Measurements from ENCODE around the gene GLRX2.

GLRX2 gene

GRCh38 chr1:193105821-193106177 is 585 bp upstream of the GLRX2 start:
- in situ Hi-C loops (cut with HindIII; ENCODE audit: low sequenced_read_pairs): no loop called here
- no peak for DNase-seq (ENCODE audit: low read depth)
- TF ChIP-seq, protein P1, sequence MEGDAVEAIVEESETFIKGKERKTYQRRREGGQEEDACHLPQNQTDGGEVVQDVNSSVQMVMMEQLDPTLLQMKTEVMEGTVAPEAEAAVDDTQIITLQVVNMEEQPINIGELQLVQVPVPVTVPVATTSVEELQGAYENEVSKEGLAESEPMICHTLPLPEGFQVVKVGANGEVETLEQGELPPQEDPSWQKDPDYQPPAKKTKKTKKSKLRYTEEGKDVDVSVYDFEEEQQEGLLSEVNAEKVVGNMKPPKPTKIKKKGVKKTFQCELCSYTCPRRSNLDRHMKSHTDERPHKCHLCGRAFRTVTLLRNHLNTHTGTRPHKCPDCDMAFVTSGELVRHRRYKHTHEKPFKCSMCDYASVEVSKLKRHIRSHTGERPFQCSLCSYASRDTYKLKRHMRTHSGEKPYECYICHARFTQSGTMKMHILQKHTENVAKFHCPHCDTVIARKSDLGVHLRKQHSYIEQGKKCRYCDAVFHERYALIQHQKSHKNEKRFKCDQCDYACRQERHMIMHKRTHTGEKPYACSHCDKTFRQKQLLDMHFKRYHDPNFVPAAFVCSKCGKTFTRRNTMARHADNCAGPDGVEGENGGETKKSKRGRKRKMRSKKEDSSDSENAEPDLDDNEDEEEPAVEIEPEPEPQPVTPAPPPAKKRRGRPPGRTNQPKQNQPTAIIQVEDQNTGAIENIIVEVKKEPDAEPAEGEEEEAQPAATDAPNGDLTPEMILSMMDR (IDR thresholded peaks at IDR 0.05; ENCODE audit: low read depth, low read length, missing control alignments): no peak
- peak overlapping the region; percentile 72 for H3K4me3 ChIP-seq (ENCODE audit: low read depth, low read length)

GRCh38 chr1:193104502-193104906 is 710 bp downstream of the GLRX2 start:
- in situ Hi-C loops (cut with HindIII; ENCODE audit: low sequenced_read_pairs): no loop called here
- TF ChIP-seq, protein P1 (IDR thresholded peaks at IDR 0.05; ENCODE audit: low read depth, low read length, missing control alignments): no peak
- peak overlapping the region; percentile 72 for H3K4me3 ChIP-seq (ENCODE audit: low read depth, low read length)
- DNase-seq (ENCODE audit: low read depth): peak; percentile 6

GRCh38 chr1:193103759-193104501 is 1.3 kb downstream of the GLRX2 start:
- TF ChIP-seq, protein P1 (IDR thresholded peaks at IDR 0.05; ENCODE audit: low read depth, low read length, missing control alignments): no peak
- in situ Hi-C loops (cut with HindIII; ENCODE audit: low sequenced_read_pairs): no loop called here
- DNase-seq (ENCODE audit: low read depth): no peak
- peak overlapping the region; percentile 72 for H3K4me3 ChIP-seq (ENCODE audit: low read depth, low read length)

DNA sequence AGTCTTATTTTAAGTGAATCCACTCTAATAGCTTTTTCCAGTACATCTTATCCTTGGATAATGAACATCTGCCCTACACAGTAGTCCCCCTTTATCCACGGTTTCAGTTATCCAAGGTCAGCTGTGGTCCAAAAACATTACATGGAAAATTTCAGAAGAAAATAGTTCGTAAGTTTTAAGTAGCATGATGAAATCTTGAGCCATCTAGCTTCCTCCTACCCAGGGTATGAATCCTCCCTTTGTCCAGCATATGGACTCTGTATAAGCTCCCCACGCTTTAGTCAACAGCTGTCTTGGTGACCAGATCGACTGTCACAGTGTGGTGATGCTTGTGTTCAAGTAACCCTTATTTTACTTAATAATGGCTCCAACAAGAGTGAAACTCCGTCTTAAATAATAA is 2.6 kb downstream of the GLRX2 start:
- in situ Hi-C loops (cut with HindIII; ENCODE audit: low sequenced_read_pairs): no loop called here
- H3K4me3 ChIP-seq (ENCODE audit: low read depth, low read length): no peak overlapping the region
- no peak for DNase-seq (ENCODE audit: low read depth)
- TF ChIP-seq, protein P1 (IDR thresholded peaks at IDR 0.05; ENCODE audit: low read depth, low read length, missing control alignments): no peak

DNA sequence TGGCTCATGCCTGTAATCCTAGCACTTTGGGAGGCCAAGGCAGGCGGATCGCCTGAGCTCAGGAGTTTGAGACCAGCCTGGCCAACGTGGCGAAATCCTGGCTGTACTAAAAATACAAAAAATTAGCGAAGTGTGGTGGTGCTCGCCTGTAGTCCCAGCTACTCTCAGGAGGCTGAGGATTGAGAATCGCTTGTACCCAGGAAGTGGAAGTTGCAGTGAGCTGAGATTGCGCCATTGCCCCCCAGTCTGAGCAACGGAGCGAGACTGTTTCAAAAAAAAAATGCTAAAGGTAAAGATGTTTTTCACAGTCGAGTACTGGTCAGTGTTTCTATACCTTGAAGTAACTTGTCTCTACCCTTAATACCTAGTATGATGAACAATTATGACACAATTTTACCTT is 11.1 kb downstream of the GLRX2 start:
- no peak for DNase-seq (ENCODE audit: low read depth)
- no peak overlapping the region for H3K4me3 ChIP-seq (ENCODE audit: low read depth, low read length)
- TF ChIP-seq, protein P1 (IDR thresholded peaks at IDR 0.05; ENCODE audit: low read depth, low read length, missing control alignments): no peak
- in situ Hi-C loops (cut with HindIII; ENCODE audit: low sequenced_read_pairs): no loop called here

DNA sequence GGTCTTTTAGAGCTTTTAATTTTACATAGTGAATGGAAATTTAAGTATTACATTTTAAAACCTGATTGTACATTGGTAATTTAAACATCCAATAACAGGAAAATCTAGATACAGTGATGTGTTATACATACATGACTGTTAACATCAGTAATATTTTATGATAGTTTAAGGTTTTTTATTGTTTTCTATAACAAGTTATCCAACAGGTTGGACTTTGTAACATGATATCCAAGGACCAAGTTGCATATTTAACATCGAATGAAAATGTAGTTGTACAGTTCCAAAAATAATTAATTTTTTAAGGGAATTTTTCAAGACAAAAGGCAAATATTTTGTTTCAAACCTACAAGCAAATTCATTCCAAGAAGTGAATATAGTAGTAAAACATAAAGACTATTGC is 14.3 kb downstream of the GLRX2 start:
- no peak for DNase-seq (ENCODE audit: low read depth)
- H3K4me3 ChIP-seq (ENCODE audit: low read depth, low read length): no peak overlapping the region
- TF ChIP-seq, protein P1 (IDR thresholded peaks at IDR 0.05; ENCODE audit: low read depth, low read length, missing control alignments): no peak
- in situ Hi-C loops (cut with HindIII; ENCODE audit: low sequenced_read_pairs): no loop called here

Measured in astrocyte of the cerebellum (primary cell).